ENCODE data around the gene KDM6B. TPM values are rescaled to one million over a fixed set of nuclear protein-coding genes. Genes with fewer than 3 reads are reported as not detected.

KDM6B gene
- total and polyA plus RNA-seq, 4 experiments from 2014 or later: 1.7 to 129 (median 119) TPM; not detected in 1

GRCh38 chr17:7832431-7832830, 1.6 kb upstream of the KDM6B start:
- H3K9me3 ChIP-seq (ENCODE audit: control insufficient read depth in 1 of 2, low read length in 2 of 2): no peaks in the 10 kb centered on the region
- H3K36me3 Mint-ChIP-seq: peaks cover 0 to 17% of the 10 kb centered on the region in 2 donors
- H3K27ac Mint-ChIP-seq: peak overlapping the region in 1 of 7 donors; percentile 100
- peaks cover 23% of the 10 kb centered on the region for H3K4me1 ChIP-seq (ENCODE audit: insufficient read depth, low read length)
- H3K27ac ChIP-seq (ENCODE audit: low read depth, low read length): no peak overlapping the region
- intact Hi-C loops (cut with micrococcal nuclease): no loop called here
- peaks cover 0 to 3% (median 0%) of the 10 kb centered on the region in 8 donors for H3K9me3 Mint-ChIP-seq
- peak overlapping the region in 3 of 8 donors; percentile 29 to 84 (median 32) for H3K4me3 Mint-ChIP-seq
- no peak for DNase-seq
- POLR2A ChIA-PET (ENCODE audit: partially characterized antibody): interaction anchor here (0.5 to 9.0 kb wide), 4 partner anchors 15 to 200 kb away, joined by 3 to 238 read pairs (median 46); partner anchors contain the start of genes CNTROB, CYB5D1, NAA38 and TRAPPC1
- H3K27me3 Mint-ChIP-seq: peaks cover 0 to 11% of the 10 kb centered on the region in 2 donors
- peaks cover 18 to 39% (median 21%) of the 10 kb centered on the region in 4 donors for H3K4me1 Mint-ChIP-seq
- no peak overlapping the region for H3K4me3 ChIP-seq (ENCODE audit: low read length in 2 of 2)
- no peaks in the 10 kb centered on the region for H3K27me3 ChIP-seq (ENCODE audit: insufficient read depth, low read length)
- CTCF ChIA-PET (ENCODE audit: partially characterized antibody): interaction anchor here (2.8 to 6.1 kb wide), 4 partner anchors 13 to 158 kb away, joined by 13 to 65 read pairs (median 18); no protein-coding TSS in a partner anchor
- H3K36me3 ChIP-seq (ENCODE audit: insufficient read depth, low read length): no peaks in the 10 kb centered on the region

DNA sequence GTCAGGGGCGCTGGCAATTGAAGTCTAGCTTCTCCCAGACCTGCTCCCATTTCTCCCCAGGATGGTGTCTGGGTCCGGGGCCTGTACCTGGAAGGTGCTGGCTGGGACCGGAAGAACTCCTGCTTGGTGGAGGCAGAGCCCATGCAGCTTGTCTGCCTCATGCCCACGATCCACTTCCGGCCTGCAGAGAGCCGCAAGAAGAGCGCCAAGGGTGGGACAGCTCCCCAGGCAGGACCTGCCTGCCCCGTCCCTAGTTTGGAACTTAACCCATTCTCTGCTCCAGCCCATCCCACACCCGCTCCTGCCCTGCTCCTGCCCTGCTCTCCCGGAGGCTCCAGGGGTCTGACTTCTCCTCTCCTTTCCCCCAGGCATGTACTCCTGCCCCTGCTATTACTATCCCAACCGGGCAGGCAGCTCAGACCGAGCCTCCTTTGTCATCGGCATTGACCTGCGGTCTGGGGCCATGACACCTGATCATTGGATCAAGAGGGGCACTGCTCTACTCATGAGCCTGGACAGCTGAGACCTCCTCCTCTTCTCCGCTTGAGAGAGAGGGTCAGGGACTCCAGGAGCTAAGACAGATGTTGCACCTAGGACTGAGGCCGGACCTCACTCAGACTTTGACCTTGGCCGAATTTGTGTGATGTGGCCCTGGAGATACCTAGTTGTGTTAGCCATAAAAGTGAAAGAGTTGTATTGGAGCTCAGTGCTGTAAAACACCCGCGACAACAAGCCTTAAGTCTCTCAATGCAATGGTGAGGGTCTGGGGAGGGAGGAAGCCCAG, 814 bp upstream of the KDM6B start:
- Histone ChIP-seq H3K36me3 (ENCODE audit: insufficient read depth, low read length) (no peaks in the 10 kb centered on the region), H3K27ac (ENCODE audit: low read depth, low read length) (peak overlapping the region; percentile 98), H3K27me3 (ENCODE audit: insufficient read depth, low read length) (no peaks in the 10 kb centered on the region), H3K4me1 (ENCODE audit: insufficient read depth, low read length) (peaks cover 29% of the 10 kb centered on the region), H3K4me3 (ENCODE audit: low read length in 2 of 2) (peak overlapping the region in 1 of 2 donors; percentile 84), H3K9me3 (ENCODE audit: control insufficient read depth in 1 of 2, low read length in 2 of 2) (no peaks in the 10 kb centered on the region)
- ChIA-PET POLR2A (ENCODE audit: partially characterized antibody) (interaction anchor here (0.5 to 9.0 kb wide), 14 partner anchors 14 to 354 kb away, joined by 3 to 238 read pairs (median 4); partner anchors contain the start of genes ALOXE3, CNTROB, CYB5D1 and FXR2), CTCF (ENCODE audit: partially characterized antibody) (interaction anchor here (0.8 to 6.1 kb wide), 11 partner anchors 8 to 157 kb away, joined by 3 to 65 read pairs (median 6); partner anchors contain the start of gene NAA38)
- peak overlapping the region; percentile 84 to 98 (median 94) for H3K4me3 Mint-ChIP-seq
- intact Hi-C loops (cut with micrococcal nuclease): no loop called here
- DNase-seq: peak in 1 of 5 donors; percentile 46
- peaks cover 0 to 11% of the 10 kb centered on the region in 2 donors for H3K27me3 Mint-ChIP-seq
- H3K36me3 Mint-ChIP-seq: peaks cover 0 to 17% of the 10 kb centered on the region in 2 donors
- peaks cover 0 to 3% (median 0%) of the 10 kb centered on the region in 8 donors for H3K9me3 Mint-ChIP-seq
- peaks cover 22 to 44% (median 26%) of the 10 kb centered on the region in 4 donors for H3K4me1 Mint-ChIP-seq
- H3K27ac Mint-ChIP-seq: peak overlapping the region; percentile 99 to 100 (median 99)

- Histone ChIP-seq H3K27me3 (ENCODE audit: insufficient read depth, low read length) (no peaks in the 10 kb centered on the region), H3K4me3 (ENCODE audit: low read length in 2 of 2) (peak overlapping the region; percentile 76 to 84), H3K27ac (ENCODE audit: low read depth, low read length) (peak overlapping the region; percentile 98), H3K4me1 (ENCODE audit: insufficient read depth, low read length) (peaks cover 41% of the 10 kb centered on the region), H3K9me3 (ENCODE audit: control insufficient read depth in 1 of 2, low read length in 2 of 2) (no peaks in the 10 kb centered on the region), H3K36me3 (ENCODE audit: insufficient read depth, low read length) (no peaks in the 10 kb centered on the region)
- Mint-ChIP-seq H3K36me3 (peaks cover 0 to 22% of the 10 kb centered on the region in 2 donors), H3K4me1 (peaks cover 33 to 57% (median 37%) of the 10 kb centered on the region in 4 donors), H3K27ac (peak overlapping the region; percentile 99 to 100 (median 99)), H3K9me3 (peaks cover 0 to 3% (median 0%) of the 10 kb centered on the region in 8 donors), H3K4me3 (peak overlapping the region; percentile 84 to 98 (median 94)), H3K27me3 (peaks cover 0 to 9% of the 10 kb centered on the region in 2 donors)
- CTCF ChIA-PET (ENCODE audit: partially characterized antibody): interaction anchor here (0.6 to 6.1 kb wide), 17 partner anchors 8 to 223 kb away, joined by 3 to 65 read pairs (median 4); partner anchors contain the start of genes CYB5D1 and NAA38
- intact Hi-C loops (cut with micrococcal nuclease): loop anchor here (1.0 to 2.0 kb wide), 6 partner anchors 8 to 262 kb away; partner anchors contain the start of genes CNTROB and NAA38
- peak in 1 of 5 donors; percentile 87 for DNase-seq
- POLR2A ChIA-PET (ENCODE audit: partially characterized antibody): interaction anchor here (0.6 to 9.0 kb wide), 24 partner anchors 10 to 799 kb away, joined by 3 to 238 read pairs (median 6); partner anchors contain the start of genes ALOXE3, CHD3, CNTROB and CYB5D1
Observed at GRCh38 chr17:7834542-7834956, 532 bp downstream of the KDM6B start.

DNA sequence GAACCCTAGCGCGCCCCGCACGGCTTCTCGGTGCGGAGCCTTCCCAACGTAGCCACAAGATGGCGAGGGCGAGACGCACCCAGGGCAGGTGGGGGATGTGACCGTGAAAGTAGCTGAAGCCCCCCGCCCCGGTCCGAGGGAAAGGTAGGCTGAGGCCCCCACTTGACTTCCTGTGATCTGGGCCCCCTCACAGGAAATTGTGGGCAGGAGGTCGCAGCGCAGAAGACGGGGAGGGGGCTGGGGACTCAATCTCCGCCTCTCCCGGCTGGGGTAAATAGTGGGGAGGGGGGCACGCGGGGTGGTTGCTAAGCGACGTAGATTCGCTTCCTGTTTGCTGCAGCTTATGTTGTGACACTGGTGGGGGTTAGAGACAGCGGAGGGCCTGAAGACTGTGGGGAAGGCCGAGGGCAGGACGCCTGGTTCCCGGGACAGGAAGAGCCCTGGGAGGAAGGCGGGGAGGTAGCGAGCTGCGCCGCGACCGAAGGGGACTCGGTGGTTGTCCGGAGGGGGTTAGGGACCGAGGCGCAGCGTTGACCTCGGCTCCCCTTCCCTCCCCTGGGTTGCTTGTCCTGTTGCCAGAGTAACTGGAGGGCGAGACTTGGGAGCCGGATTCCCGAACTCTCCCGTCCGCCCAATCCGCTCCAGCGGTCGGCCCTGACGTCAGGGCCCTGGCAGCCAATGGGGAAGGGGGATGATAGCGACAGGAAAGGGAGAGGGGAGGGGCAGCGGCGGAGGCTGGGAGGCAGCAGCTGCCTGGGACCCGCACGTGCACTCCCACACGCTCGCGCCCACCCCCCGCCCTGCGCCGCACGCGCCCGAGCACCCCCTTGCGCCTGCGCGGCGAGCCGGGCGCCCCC, 1.2 kb downstream of the KDM6B start:
- CTCF ChIA-PET (ENCODE audit: partially characterized antibody): interaction anchor here (0.7 to 6.1 kb wide), 18 partner anchors 8 to 225 kb away, joined by 3 to 65 read pairs (median 4); partner anchors contain the start of genes CYB5D1 and NAA38
- peaks cover 45% of the 10 kb centered on the region for H3K4me1 ChIP-seq (ENCODE audit: insufficient read depth, low read length)
- POLR2A ChIA-PET (ENCODE audit: partially characterized antibody): interaction anchor here (0.6 to 9.0 kb wide), 26 partner anchors 10 to 799 kb away, joined by 3 to 238 read pairs (median 6); partner anchors contain the start of genes ALOXE3, CHD3, CNTROB and CYB5D1
- peak overlapping the region; percentile 90 to 98 (median 94) for H3K4me3 Mint-ChIP-seq
- peaks cover 0 to 3% (median 0%) of the 10 kb centered on the region in 8 donors for H3K9me3 Mint-ChIP-seq
- no peaks in the 10 kb centered on the region for H3K36me3 ChIP-seq (ENCODE audit: insufficient read depth, low read length)
- intact Hi-C loops (cut with micrococcal nuclease): loop anchor here (1.0 to 2.0 kb wide), 9 partner anchors 7 to 528 kb away; partner anchors contain the start of genes CNTROB, EIF5A and NAA38
- H3K27ac Mint-ChIP-seq: peak overlapping the region; percentile 99 to 100 (median 99)
- peak; percentile 90 to 98 (median 92) for DNase-seq
- no peaks in the 10 kb centered on the region for H3K27me3 ChIP-seq (ENCODE audit: insufficient read depth, low read length)
- H3K27me3 Mint-ChIP-seq: peaks cover 0 to 9% of the 10 kb centered on the region in 2 donors
- H3K9me3 ChIP-seq (ENCODE audit: control insufficient read depth in 1 of 2, low read length in 2 of 2): no peaks in the 10 kb centered on the region
- H3K36me3 Mint-ChIP-seq: peaks cover 0 to 25% of the 10 kb centered on the region in 2 donors
- H3K4me3 ChIP-seq (ENCODE audit: low read length in 2 of 2): peak overlapping the region; percentile 76 to 84
- peaks cover 36 to 64% (median 42%) of the 10 kb centered on the region in 4 donors for H3K4me1 Mint-ChIP-seq
- H3K27ac ChIP-seq (ENCODE audit: low read depth, low read length): peak overlapping the region; percentile 98

DNA sequence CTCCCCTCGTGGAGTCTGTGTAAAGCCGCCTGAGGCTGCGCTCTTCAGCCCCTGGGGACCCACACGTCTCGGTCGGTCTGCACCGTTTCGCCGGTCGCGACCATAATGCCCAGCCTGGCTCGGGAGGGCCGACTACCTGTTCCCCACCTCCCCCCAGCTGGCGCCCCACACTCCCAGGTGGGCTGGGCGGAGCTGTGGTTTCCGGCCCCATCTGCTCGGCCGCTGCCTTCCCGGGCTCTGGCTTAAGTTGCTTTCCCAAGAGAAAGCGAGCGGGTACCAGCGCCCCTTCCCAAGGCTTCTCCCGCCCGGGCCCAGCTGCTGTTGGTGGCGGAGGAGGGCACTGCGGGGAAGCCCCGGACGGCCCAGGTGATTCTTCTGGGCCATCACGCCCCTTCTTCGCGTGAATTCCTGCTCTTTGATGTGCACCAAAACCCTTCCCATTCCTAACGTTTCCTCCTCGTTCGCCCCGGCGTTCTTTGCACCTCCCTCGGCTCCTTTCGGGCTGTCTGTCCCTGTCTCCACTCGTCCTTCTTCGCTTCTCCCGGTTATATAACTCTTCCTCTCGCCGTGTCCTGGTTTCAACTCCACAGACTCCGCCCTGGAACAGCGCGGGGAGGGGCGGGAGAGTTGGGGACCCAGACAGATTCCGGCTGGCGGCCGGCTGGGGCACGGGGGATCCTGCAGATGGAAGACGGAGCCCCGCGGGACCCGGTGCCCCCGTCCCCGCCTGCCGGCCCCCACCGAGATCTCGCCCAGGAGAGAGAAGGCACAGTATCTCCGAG, 2.0 kb downstream of the KDM6B start:
- ChIA-PET CTCF (ENCODE audit: partially characterized antibody) (interaction anchor here (1.2 to 6.1 kb wide), 9 partner anchors 10 to 225 kb away, joined by 3 to 65 read pairs (median 5); partner anchors contain the start of genes CYB5D1 and NAA38), POLR2A (ENCODE audit: partially characterized antibody) (interaction anchor here (0.9 to 9.0 kb wide), 15 partner anchors 11 to 352 kb away, joined by 3 to 238 read pairs (median 12); partner anchors contain the start of genes CHD3, CNTROB, CYB5D1 and NAA38)
- peak overlapping the region; percentile 61 to 84 for H3K4me3 ChIP-seq (ENCODE audit: low read length in 2 of 2)
- H3K36me3 ChIP-seq (ENCODE audit: insufficient read depth, low read length): no peaks in the 10 kb centered on the region
- H3K27ac ChIP-seq (ENCODE audit: low read depth, low read length): peak overlapping the region; percentile 98
- Mint-ChIP-seq H3K4me3 (peak overlapping the region; percentile 83 to 95 (median 92)), H3K9me3 (peaks cover 0 to 3% (median 0%) of the 10 kb centered on the region in 8 donors), H3K36me3 (peaks cover 0 to 29% of the 10 kb centered on the region in 2 donors), H3K27ac (peak overlapping the region; percentile 98 to 100 (median 99)), H3K27me3 (peaks cover 0 to 9% of the 10 kb centered on the region in 2 donors), H3K4me1 (peaks cover 43 to 72% (median 49%) of the 10 kb centered on the region in 4 donors)
- intact Hi-C loops (cut with micrococcal nuclease): loop anchor here (1.0 to 2.0 kb wide), 6 partner anchors 15 to 529 kb away; partner anchors contain the start of genes CNTROB and EIF5A
- no peaks in the 10 kb centered on the region for H3K27me3 ChIP-seq (ENCODE audit: insufficient read depth, low read length)
- H3K4me1 ChIP-seq (ENCODE audit: insufficient read depth, low read length): peaks cover 50% of the 10 kb centered on the region
- peak in 4 of 5 donors; percentile 42 to 77 (median 62) for DNase-seq
- H3K9me3 ChIP-seq (ENCODE audit: control insufficient read depth in 1 of 2, low read length in 2 of 2): no peaks in the 10 kb centered on the region

Measured in CD4-positive, alpha-beta memory T cell (primary cell).